OCI-LY7 (cell line): ENCODE results near the gene AHR. TPM values are rescaled to one million over a fixed set of nuclear protein-coding genes. Genes with fewer than 3 reads are reported as not detected.

Experiments used
- BruUV-seq: library from RNA; stranded (reverse); fragments of 400-500 nt; replicated peaks from 2 replicates; lab custom pipeline; 2021; lab: Mats Ljungman, UMichigan
- CTCF ChIA-PET: fragments of 300-600 bp; sonication (Branson Sonifier 250); formaldehyde crosslinking; loops from one replicate; lab custom pipeline; 2022; ENCODE audit warnings: antibody characterized with exemption; ENCODE audit not compliant: unreplicated experiment; lab: Charles Lee
- POLR2A ChIA-PET: fragments of 300-600 bp; sonication (Branson Sonifier 250); formaldehyde crosslinking; loops from one replicate; lab custom pipeline; 2022; ENCODE audit warnings: antibody characterized with exemption; lab: Charles Lee
- DNase-seq: peaks from one replicate; pipeline ENCODE4 v3.0.0-alpha.2; 2015; ENCODE audit warnings: low spot score
- H2AFZ ChIP-seq: fragments of 200-600 bp; sonication (generic), shearing (Covaris generic); 2 replicates; pipeline ENCODE4 v1.6.1; 2014; ENCODE audit warnings: mild to moderate bottlenecking, antibody characterized with exemption, low read length, moderate library complexity
- H3K27ac ChIP-seq: fragments of 200-600 bp; sonication (generic); 2 replicates; pipeline ENCODE4 v1.5.1; 2014; ENCODE audit warnings: mixed run types, low read depth, mild to moderate bottlenecking, moderate library complexity, low read length, inconsistent platforms; ENCODE audit not compliant: poor library complexity, severe bottlenecking
- H3K36me3 ChIP-seq: fragments of 200-600 bp; sonication (generic); 2 replicates; pipeline ENCODE4 v1.6.1; 2014; ENCODE audit warnings: mild to moderate bottlenecking, antibody characterized with exemption, low read length, moderate library complexity, mixed read lengths; ENCODE audit not compliant: insufficient read depth
- H3K4me1 ChIP-seq: fragments of 200-600 bp; sonication (generic); 2 replicates; pipeline ENCODE4 v1.5.1; 2014; ENCODE audit warnings: mild to moderate bottlenecking, low read length; ENCODE audit not compliant: insufficient read depth, poor library complexity, severe bottlenecking
- H3K4me2 ChIP-seq: fragments of 200-600 bp; sonication (generic); 2 replicates; pipeline ENCODE4 v1.6.1; 2014; ENCODE audit warnings: mild to moderate bottlenecking, low read length
- H3K4me3 ChIP-seq: fragments of 200-600 bp; sonication (generic); 2 replicates; pipeline ENCODE4 v1.5.1; 2014; ENCODE audit warnings: mild to moderate bottlenecking, low read depth, low read length; ENCODE audit not compliant: poor library complexity, severe bottlenecking
- H3K79me2 ChIP-seq: fragments of 200-600 bp; sonication (generic); 2 replicates; pipeline ENCODE4 v1.6.1; 2016; ENCODE audit warnings: low read depth, mild to moderate bottlenecking, low read length, moderate library complexity, mixed read lengths; ENCODE audit not compliant: insufficient read depth
- H3K9me2 ChIP-seq: fragments of 200-600 bp; sonication (generic); 2 replicates; pipeline ENCODE4 v1.6.1; 2016; ENCODE audit warnings: mild to moderate bottlenecking, low read length, mixed read lengths; ENCODE audit not compliant: insufficient read depth
- H3K9me3 ChIP-seq: fragments of 200-600 bp; sonication (generic); 2 replicates; pipeline ENCODE4 v1.6.1; 2014; ENCODE audit warnings: mild to moderate bottlenecking, mixed run types, low read length, mixed read lengths
- H4K20me1 ChIP-seq: fragments of 200-600 bp; sonication (generic); 2 replicates; pipeline ENCODE4 v1.6.1; 2014; ENCODE audit warnings: mild to moderate bottlenecking, antibody characterized with exemption, low read length, moderate library complexity, mixed read lengths; ENCODE audit not compliant: insufficient read depth
- EZH2phosphoT487 ChIP-seq: fragments of 200-600 bp; sonication (generic); IDR thresholded peaks from 2 replicates; pipeline ENCODE4 v1.6.1; 2018; ENCODE audit warnings: low read depth, borderline replicate concordance, mild to moderate bottlenecking, mixed run types, antibody characterized with exemption, low read length, moderate library complexity, mixed read lengths
- intact Hi-C: fragments of 100-400 bp; cut with micrococcal nuclease; formaldehyde crosslinking; loops from one replicate; pipeline ENCODE4 v1.10.0; 2022; ENCODE audit not compliant: unreplicated experiment
- total RNA-seq, 2 experiments: library from RNA; depleted of rRNA in 1 of 2; stranded (reverse); fragments of >200 nt in 1 of 2; shearing (Covaris generic) in 1 of 2; gene quantifications; 2 replicates each; pipeline ENCODE4 v1.2.3, GENCODE V29; 2014 to 2022
- TF ChIP-seq, protein P1 (sequence below): fragments of 200-600 bp; sonication (generic); conservative IDR thresholded peaks from 2 replicates; pipeline ENCODE4 v1.5.1; 2014; ENCODE audit warnings: mild to moderate bottlenecking, antibody characterized with exemption, low read length, moderate library complexity, mixed read lengths

AHR gene
- total RNA-seq, 2 experiments from 2014 or later: not detected

- Histone ChIP-seq H3K9me3 (no peaks in the 10 kb centered on the region), H2AFZ (no peak overlapping the region), H4K20me1 (no peaks in the 10 kb centered on the region), H3K79me2 (no peaks in the 10 kb centered on the region), H3K4me2 (no peak overlapping the region), H3K4me1 (no peaks in the 10 kb centered on the region), H3K9me2 (no peaks in the 10 kb centered on the region), H3K27ac (no peak overlapping the region), H3K4me3 (no peak overlapping the region), H3K36me3 (no peaks in the 10 kb centered on the region)
- intact Hi-C loops: no loop called here
- CTCF ChIA-PET: no interaction called here
- BruUV-seq: no TSS peak
- TF ChIP-seq, protein P1, sequence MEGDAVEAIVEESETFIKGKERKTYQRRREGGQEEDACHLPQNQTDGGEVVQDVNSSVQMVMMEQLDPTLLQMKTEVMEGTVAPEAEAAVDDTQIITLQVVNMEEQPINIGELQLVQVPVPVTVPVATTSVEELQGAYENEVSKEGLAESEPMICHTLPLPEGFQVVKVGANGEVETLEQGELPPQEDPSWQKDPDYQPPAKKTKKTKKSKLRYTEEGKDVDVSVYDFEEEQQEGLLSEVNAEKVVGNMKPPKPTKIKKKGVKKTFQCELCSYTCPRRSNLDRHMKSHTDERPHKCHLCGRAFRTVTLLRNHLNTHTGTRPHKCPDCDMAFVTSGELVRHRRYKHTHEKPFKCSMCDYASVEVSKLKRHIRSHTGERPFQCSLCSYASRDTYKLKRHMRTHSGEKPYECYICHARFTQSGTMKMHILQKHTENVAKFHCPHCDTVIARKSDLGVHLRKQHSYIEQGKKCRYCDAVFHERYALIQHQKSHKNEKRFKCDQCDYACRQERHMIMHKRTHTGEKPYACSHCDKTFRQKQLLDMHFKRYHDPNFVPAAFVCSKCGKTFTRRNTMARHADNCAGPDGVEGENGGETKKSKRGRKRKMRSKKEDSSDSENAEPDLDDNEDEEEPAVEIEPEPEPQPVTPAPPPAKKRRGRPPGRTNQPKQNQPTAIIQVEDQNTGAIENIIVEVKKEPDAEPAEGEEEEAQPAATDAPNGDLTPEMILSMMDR: no peak
- TF ChIP-seq EZH2phosphoT487: no peak
- DNase-seq: no peak
- POLR2A ChIA-PET: interaction anchor here (0.8 kb wide), 1 partner anchor 26 kb away, joined by 3 read pairs; no protein-coding TSS in a partner anchor
These were observed 33.5 kb downstream of the AHR start for GRCh38 chr7:17331891-17332501.

- H3K9me2 ChIP-seq: no peaks in the 10 kb centered on the region
- BruUV-seq: no TSS peak
- H3K79me2 ChIP-seq: no peaks in the 10 kb centered on the region
- no peaks in the 10 kb centered on the region for H3K4me1 ChIP-seq
- no peaks in the 10 kb centered on the region for H3K9me3 ChIP-seq
- H3K4me2 ChIP-seq: no peak overlapping the region
- DNase-seq: no peak
- H4K20me1 ChIP-seq: no peaks in the 10 kb centered on the region
- no peak overlapping the region for H3K4me3 ChIP-seq
- H3K27ac ChIP-seq: no peak overlapping the region
- no peak for TF ChIP-seq EZH2phosphoT487
- TF ChIP-seq, protein P1: no peak
- ChIA-PET POLR2A (interaction anchor here (0.7 kb wide), 1 partner anchor 961 kb away, joined by 3 read pairs; no protein-coding TSS in a partner anchor), CTCF (no interaction called here)
- intact Hi-C loops: no loop called here
- no peak overlapping the region for H2AFZ ChIP-seq
- H3K36me3 ChIP-seq: no peaks in the 10 kb centered on the region
These were observed 34.8 kb downstream of the AHR start for GRCh38 chr7:17333221-17333620.

DNA sequence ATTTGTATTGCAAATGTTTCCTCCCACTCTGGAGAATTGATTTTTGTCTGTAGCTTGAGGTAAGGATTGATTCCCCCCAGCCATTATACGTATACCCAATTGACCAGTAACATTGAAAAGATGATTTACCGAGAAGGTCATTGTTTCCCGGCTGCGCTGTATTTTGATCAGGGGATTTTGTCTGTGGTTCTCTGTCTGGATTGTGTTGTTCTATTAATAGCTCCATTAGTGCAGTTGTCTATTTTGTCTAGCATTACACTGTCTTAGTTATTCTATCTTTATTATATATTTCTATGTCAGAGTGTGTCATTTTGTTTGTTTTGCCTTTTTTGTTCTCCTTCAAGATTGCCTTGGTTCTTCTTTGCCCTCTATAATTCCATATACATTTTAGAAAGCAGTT lies 37.7 kb downstream of the AHR start:
- ChIA-PET POLR2A (no interaction called here), CTCF (no interaction called here)
- no peaks in the 10 kb centered on the region for H3K36me3 ChIP-seq
- no peak overlapping the region for H2AFZ ChIP-seq
- H3K79me2 ChIP-seq: no peaks in the 10 kb centered on the region
- DNase-seq: no peak
- H3K4me2 ChIP-seq: no peak overlapping the region
- H3K9me2 ChIP-seq: no peaks in the 10 kb centered on the region
- intact Hi-C loops: no loop called here
- H3K27ac ChIP-seq: no peak overlapping the region
- no peaks in the 10 kb centered on the region for H3K4me1 ChIP-seq
- no peak for TF ChIP-seq EZH2phosphoT487
- TF ChIP-seq, protein P1: no peak
- H3K4me3 ChIP-seq: no peak overlapping the region
- no peaks in the 10 kb centered on the region for H3K9me3 ChIP-seq
- no peaks in the 10 kb centered on the region for H4K20me1 ChIP-seq
- BruUV-seq: no TSS peak
